Measurements from ENCODE around the gene CCSER1.

DNA sequence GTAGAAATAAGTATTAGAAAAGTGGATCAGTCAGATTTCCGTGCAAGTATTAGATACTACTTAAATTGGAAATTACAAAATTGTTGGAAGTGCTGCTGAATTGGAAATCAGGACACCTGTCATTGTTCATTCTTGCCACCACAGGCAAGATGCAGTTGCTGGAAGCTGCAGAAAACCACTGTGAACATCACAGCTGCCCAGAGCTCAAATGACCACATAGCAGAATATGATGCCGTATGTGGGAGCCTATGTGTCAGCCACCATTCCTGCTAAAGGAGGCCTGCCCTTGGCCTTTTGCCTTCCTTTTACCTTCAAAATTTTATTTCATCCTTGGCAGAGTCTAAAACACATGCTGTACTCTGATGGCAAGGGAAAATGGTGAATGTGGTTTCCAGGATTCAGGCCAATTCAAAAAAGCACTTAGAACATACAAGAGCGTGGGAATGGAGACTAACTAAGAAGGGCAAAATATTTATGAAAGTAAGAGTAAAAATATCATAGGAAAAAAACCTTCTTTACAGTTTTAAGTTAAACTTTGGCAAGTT, 1171.0 kb downstream of the CCSER1 start:
- TF ChIP-seq CTCF (conservative IDR thresholded peaks at IDR 0.05 in 1 of 2, IDR thresholded peaks at IDR 0.05 in 1 of 2; ENCODE audit: extremely low read depth in 1 of 2, insufficient read depth in 1 of 2, low read depth in 1 of 2, low read length in 2 of 2) (no peak), EZH2 (IDR thresholded peaks at IDR 0.05; ENCODE audit: borderline replicate concordance, low read length) (no peak)

Measured in mammary epithelial cell (primary cell).